H1 (cell line): ENCODE data around the gene DHX57. TPM values are rescaled to one million over a fixed set of nuclear protein-coding genes. Genes with fewer than 3 reads are reported as not detected.
A peak's percentile ranks its signal among the peaks of the same experiment; 100 is the strongest.

Experiments used
- CTCF ChIA-PET: fragments of 300-600 bp; sonication (Branson Sonifier 250); formaldehyde crosslinking; loops from one replicate; lab custom pipeline; 2021; ENCODE audit not compliant: partially characterized antibody; lab: Charles Lee
- POLR2A ChIA-PET: fragments of 300-600 bp; sonication (Branson Sonifier 250); formaldehyde crosslinking; loops from one replicate; lab custom pipeline; 2021; ENCODE audit warnings: inconsistent platforms; ENCODE audit not compliant: partially characterized antibody; lab: Charles Lee
- DNase-seq, 2 experiments: peaks; one replicate each; pipeline versions ENCODE4 v3.0.0 to v3.0.0-alpha.2; 2010 to 2022; ENCODE audit warnings: low spot score in 2 of 2, low read depth in 1 of 2, mixed read lengths in 1 of 2
- FAIRE-seq: peaks from 2 replicates; lab custom pipeline; 2011; peaks lifted over from hg19 to GRCh38; lab: Jason Lieb, UNC
- H2AFZ ChIP-seq: 2 replicates; pipeline ENCODE4 v1.8.1; 2012; ENCODE audit warnings: low read length, inconsistent platforms
- H2AK5ac ChIP-seq: 2 replicates; pipeline ENCODE4 v1.6.1; 2013; ENCODE audit warnings: low read depth, low read length
- H2BK120ac ChIP-seq: replicated peaks from 2 replicates; pipeline ENCODE3; 2013; ENCODE audit warnings: low read depth, low read length, inconsistent platforms
- H2BK12ac ChIP-seq: 2 replicates; pipeline ENCODE4 v1.6.1; 2013; ENCODE audit warnings: low read depth, low read length
- H2BK15ac ChIP-seq: 2 replicates; pipeline ENCODE4 v1.6.1; 2013; ENCODE audit warnings: low read length
- H2BK20ac ChIP-seq: 2 replicates; pipeline ENCODE4 v1.6.1; 2013; ENCODE audit warnings: low read length
- H2BK5ac ChIP-seq: 2 replicates; pipeline ENCODE4 v1.6.1; 2013; ENCODE audit warnings: low read depth, low read length
- H3K14ac ChIP-seq: 2 replicates; pipeline ENCODE4 v1.6.1; 2013; ENCODE audit warnings: inconsistent platforms; ENCODE audit not compliant: insufficient read length
- H3K18ac ChIP-seq: 2 replicates; pipeline ENCODE4 v1.6.1; 2013; ENCODE audit warnings: low read length; ENCODE audit errors: extremely low read depth
- H3K23ac ChIP-seq: 2 replicates; pipeline ENCODE4 v1.6.1; 2013; ENCODE audit warnings: inconsistent platforms; ENCODE audit not compliant: insufficient read length
- H3K23me2 ChIP-seq: 2 replicates; pipeline ENCODE4 v1.6.1; 2013; ENCODE audit warnings: low read depth, low read length
- H3K27ac ChIP-seq: 2 replicates; pipeline ENCODE4 v1.6.1; 2011; ENCODE audit warnings: low read depth, low read length, inconsistent platforms
- H3K27me3 ChIP-seq, 4 experiments: replicated peaks in 1 of 4; 1 replicate in 1 of 4; 2 replicates in 3 of 4; pipeline versions ENCODE4 v1.6.1 to v1.8.1; 2011 to 2013; ENCODE audit warnings: low read length in 3 of 4, mild to moderate bottlenecking in 3 of 4, inconsistent platforms in 2 of 4, mixed read lengths in 2 of 4, moderate library complexity in 1 of 4; ENCODE audit not compliant: control insufficient read depth in 3 of 4, insufficient read depth in 3 of 4; ENCODE audit errors: extremely low read depth in 1 of 4
- H3K36me3 ChIP-seq, 4 experiments: 2 replicates each; pipeline versions ENCODE4 v1.6.1 to v1.8.1; 2011 to 2013; ENCODE audit warnings: mild to moderate bottlenecking in 4 of 4, low read length in 3 of 4, moderate library complexity in 2 of 4, control low read depth in 1 of 4, inconsistent platforms in 1 of 4; ENCODE audit not compliant: insufficient read depth in 4 of 4, control insufficient read depth in 2 of 4
- H3K4ac ChIP-seq: replicated peaks from 2 replicates; pipeline ENCODE3; 2013; ENCODE audit warnings: low read length, low read depth, mixed read lengths, inconsistent platforms; ENCODE audit not compliant: insufficient read length
- H3K4me1 ChIP-seq, 4 experiments: replicated peaks in 1 of 4; 1 replicate in 1 of 4; 2 replicates in 3 of 4; pipeline versions ENCODE4 v1.6.1 to v1.8.1; 2011 to 2013; ENCODE audit warnings: low read length in 3 of 4, inconsistent platforms in 2 of 4, mixed read lengths in 1 of 4; ENCODE audit not compliant: insufficient read depth in 4 of 4, control insufficient read depth in 3 of 4
- H3K4me2 ChIP-seq, 2 experiments: 2 replicates each; pipeline versions ENCODE4 v1.6.1 to v1.8.1; 2011 to 2013; ENCODE audit warnings: low read depth in 2 of 2, low read length in 2 of 2, control low read depth in 1 of 2, inconsistent platforms in 1 of 2, mild to moderate bottlenecking in 1 of 2; ENCODE audit not compliant: insufficient read depth in 1 of 2
- H3K4me3 ChIP-seq, 4 experiments: fragments of 200-600, 300-600 bp in 1 of 4; sonication (generic), shearing (Covaris generic), sonication (Bioruptor Twin) in 1 of 4; 2 replicates each; pipeline versions ENCODE4 v1.5.1 to v1.8.1; 2011 to 2016; ENCODE audit warnings: low read length in 4 of 4, low read depth in 3 of 4, control low read depth in 2 of 4, inconsistent platforms in 2 of 4, mild to moderate bottlenecking in 2 of 4, mixed read lengths in 1 of 4, moderate library complexity in 1 of 4; ENCODE audit not compliant: insufficient read depth in 2 of 4; ENCODE audit errors: extremely low read depth in 1 of 4
- H3K56ac ChIP-seq: replicated peaks from 2 replicates; pipeline ENCODE3; 2013; ENCODE audit warnings: low read depth, mild to moderate bottlenecking, mixed read lengths, low read length, inconsistent platforms; ENCODE audit not compliant: insufficient read length
- H3K79me1 ChIP-seq: 2 replicates; pipeline ENCODE4 v1.6.1; 2013; ENCODE audit warnings: low read depth, low read length, control low read depth
- H3K79me2 ChIP-seq, 2 experiments: 2 replicates each; pipeline versions ENCODE4 v1.6.1 to v1.8.1; 2012 to 2013; ENCODE audit warnings: low read length in 2 of 2, mild to moderate bottlenecking in 2 of 2, inconsistent platforms in 1 of 2; ENCODE audit not compliant: insufficient read depth in 2 of 2, control insufficient read depth in 1 of 2
- H3K9ac ChIP-seq, 4 experiments: replicated peaks in 1 of 4; 1 replicate in 1 of 4; 2 replicates in 3 of 4; pipeline versions ENCODE4 v1.6.1 to v1.8.1; 2011 to 2013; ENCODE audit warnings: low read depth in 3 of 4, low read length in 3 of 4, control low read depth in 2 of 4, mild to moderate bottlenecking in 2 of 4, moderate library complexity in 2 of 4, inconsistent platforms in 1 of 4; ENCODE audit errors: extremely low read depth in 1 of 4
- H3K9me3 ChIP-seq, 2 experiments: 2 replicates each; pipeline versions ENCODE4 v1.6.1 to v1.8.1; 2012 to 2013; ENCODE audit warnings: mild to moderate bottlenecking in 2 of 2, moderate library complexity in 2 of 2, control low read depth in 1 of 2, inconsistent platforms in 1 of 2, low read depth in 1 of 2, low read length in 1 of 2, mixed read lengths in 1 of 2; ENCODE audit not compliant: insufficient read depth in 2 of 2
- H4K20me1 ChIP-seq, 2 experiments: replicated peaks in 1 of 2; 2 replicates each; pipeline versions ENCODE3 to v1.8.1; 2011 to 2013; ENCODE audit warnings: inconsistent platforms in 2 of 2, low read length in 2 of 2, mild to moderate bottlenecking in 1 of 2; ENCODE audit not compliant: insufficient read depth in 2 of 2, control insufficient read depth in 1 of 2
- H4K5ac ChIP-seq: 2 replicates; pipeline ENCODE4 v1.6.1; 2013; ENCODE audit warnings: low read length, low read depth, mixed read lengths, inconsistent platforms; ENCODE audit not compliant: insufficient read length
- H4K8ac ChIP-seq: 2 replicates; pipeline ENCODE4 v1.8.0; 2013; ENCODE audit warnings: mild to moderate bottlenecking, moderate library complexity, low read length, inconsistent platforms; ENCODE audit not compliant: insufficient read depth; ENCODE audit errors: extremely low read depth
- H4K91ac ChIP-seq: replicated peaks from 2 replicates; pipeline ENCODE3; 2013; ENCODE audit warnings: low read length, mixed read lengths, inconsistent platforms; ENCODE audit not compliant: insufficient read length
- BACH1 ChIP-seq: IDR thresholded peaks from 2 replicates; pipeline ENCODE4 v1.6.1; 2012; ENCODE audit warnings: low read length, improper control_type of control experiment
- BCL11A ChIP-seq, 2 experiments: IDR thresholded peaks; one replicate each; pipeline ENCODE4 v1.6.1; 2011; ENCODE audit warnings: low read depth in 2 of 2, low read length in 2 of 2, mild to moderate bottlenecking in 2 of 2
- CBX8 ChIP-seq: fragments of 300-800, 300-1000 bp; sonication (generic); IDR thresholded peaks from 2 replicates; pipeline ENCODE4 v1.7.1; 2016; ENCODE audit warnings: low read depth, low read length, borderline replicate concordance
- EP300 ChIP-seq, 2 experiments: IDR thresholded peaks; 1 replicate in 1 of 2; 2 replicates in 1 of 2; pipeline ENCODE4 v1.6.1; 2011 to 2012; ENCODE audit warnings: low read depth in 2 of 2, low read length in 2 of 2, mild to moderate bottlenecking in 2 of 2, borderline replicate concordance in 1 of 2, inconsistent platforms in 1 of 2, moderate library complexity in 1 of 2
- FOSL1 ChIP-seq: IDR thresholded peaks from 2 replicates; pipeline ENCODE4 v1.6.1; 2011; ENCODE audit warnings: mild to moderate bottlenecking, low read depth, low read length, moderate library complexity; ENCODE audit not compliant: insufficient read depth
- HDAC6 ChIP-seq: IDR thresholded peaks from one replicate; pipeline ENCODE4 v1.7.1; 2012; ENCODE audit warnings: low read depth, mild to moderate bottlenecking, inconsistent platforms, low read length, moderate library complexity
- NANOG ChIP-seq: IDR thresholded peaks from 2 replicates; pipeline ENCODE4 v1.6.1; 2011; ENCODE audit warnings: low read length, low read depth, mild to moderate bottlenecking, inconsistent platforms; ENCODE audit not compliant: insufficient read depth, poor library complexity, severe bottlenecking
- NRF1 ChIP-seq: IDR thresholded peaks from 2 replicates; pipeline ENCODE4 v1.6.1; 2011; ENCODE audit warnings: mild to moderate bottlenecking, low read depth, low read length, improper control_type of control experiment
- RBBP5 ChIP-seq: IDR thresholded peaks from 2 replicates; pipeline ENCODE4 v1.7.1; 2012; ENCODE audit warnings: low read depth, mild to moderate bottlenecking, inconsistent platforms, low read length, moderate library complexity, borderline replicate concordance
- SAP30 ChIP-seq: fragments of 300-600 bp; sonication (generic); IDR thresholded peaks from 2 replicates; pipeline ENCODE4 v1.7.1; 2012; ENCODE audit warnings: low read length, moderate library complexity, mild to moderate bottlenecking, inconsistent platforms; ENCODE audit not compliant: insufficient read depth, insufficient replicate concordance
- SP2 ChIP-seq: IDR thresholded peaks from 2 replicates; pipeline ENCODE4 v1.6.1; 2012; ENCODE audit warnings: mild to moderate bottlenecking, low read length, inconsistent platforms
- TAF7 ChIP-seq: optimal IDR thresholded peaks from 2 replicates; pipeline ENCODE3; 2011; ENCODE audit warnings: low read depth, mild to moderate bottlenecking, inconsistent platforms, low read length, moderate library complexity, borderline replicate concordance
- TCF12 ChIP-seq: IDR thresholded peaks from 2 replicates; pipeline ENCODE4 v1.6.1; 2011; ENCODE audit warnings: low read depth, mild to moderate bottlenecking, low read length
- WGBS, 2 experiments: shearing (Covaris generic) in 1 of 2; methylation state at CpG; one replicate each; pipeline versions ENCODE4 v1.1.6 to v1.1.7; 2013 to 2015; ENCODE audit warnings: low lambda C conversion rate in 2 of 2, mixed read lengths in 2 of 2, inconsistent platforms in 1 of 2, low coverage in 1 of 2, missing lambda C conversion rate in 1 of 2; ENCODE audit not compliant: insufficient replicate concordance in 2 of 2, insufficient coverage in 1 of 2, insufficient read length in 1 of 2; ENCODE audit errors: extremely low coverage in 1 of 2, missing lambda C conversion rate in 1 of 2; 5-methylcytosine and 5-hydroxymethylcytosine counted together
- polyA plus RNA-seq, 7 experiments: library from polyadenylated mRNA; depleted of rRNA in 3 of 7; stranded (reverse) in 5 of 7; unstranded in 2 of 7; fragments of >200 nt in 5 of 7; fragments of 200-250 nt in 2 of 7; gene quantifications; 1 replicate in 5 of 7; 2 replicates in 1 of 7; 4 replicates in 1 of 7; pipeline versions ENCODE4 v1.2.1 to v1.2.3, GENCODE V29; 2011 to 2013; ENCODE audit warnings: missing spikeins in 2 of 7, mixed read lengths in 2 of 7
- total RNA-seq: library from RNA; stranded (reverse); fragmentation: NEBNext Ultra II Directional; extraction: Animal tissue kit (Norgen Biotek cat#: 25700); gene quantifications from 2 replicates; pipeline ENCODE4 v1.2.1, GENCODE V29; 2021

DHX57 gene
- total and polyA plus RNA-seq, 2 of the 8 experiments (the other 6 are each of a cell fraction or from before 2014, with no cell fraction given): 10.7 to 32.9 TPM

DNA sequence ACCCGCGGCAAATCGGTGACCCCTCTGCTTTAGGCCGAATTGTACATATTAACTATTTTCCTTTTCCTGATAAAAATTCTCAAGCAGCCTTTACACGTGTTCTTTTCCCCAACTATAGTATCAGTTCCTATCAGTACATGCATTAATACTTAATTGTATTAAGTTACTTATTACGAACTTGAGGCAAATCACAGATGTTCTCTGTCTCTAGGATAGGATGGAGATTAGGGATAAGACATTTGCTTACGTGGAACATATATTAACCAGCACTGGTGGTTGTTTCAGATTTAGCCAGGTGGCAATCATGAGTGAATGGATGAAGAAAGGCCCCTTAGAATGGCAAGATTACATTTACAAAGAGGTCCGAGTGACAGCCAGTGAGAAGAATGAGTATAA is 97.0 kb downstream of the DHX57 start:
- no peak overlapping the region for H3K56ac ChIP-seq
- DNase-seq (no peak), FAIRE-seq (no peak)
- H3K18ac ChIP-seq: no peak overlapping the region
- peak overlapping the region; percentile 67 to 92 for H3K4me2 ChIP-seq
- peaks cover 0 to 6% (median 5%) of the 10 kb centered on the region in 4 experiments; a peak in 4 of 8 replicates for H3K36me3 ChIP-seq
- H3K27ac ChIP-seq: no peak overlapping the region
- H3K79me2 ChIP-seq: no peaks in the 10 kb centered on the region; a peak in 1 of 4 replicates
- no peak overlapping the region for H2BK12ac ChIP-seq
- ChIA-PET CTCF (interaction anchor here (0.8 kb wide), 1 partner anchor 52 kb away, joined by 3 read pairs; no protein-coding TSS in a partner anchor), POLR2A (interaction anchor here (3.4 kb wide), 1 partner anchor 28 kb away, joined by 28 read pairs; the partner anchor contains the start of gene SRSF7)
- peak overlapping the region; percentile 45 to 96 (median 76) for H3K9ac ChIP-seq
- no peak overlapping the region; the same call in 1 of the 2 replicates for H4K8ac ChIP-seq
- no peak overlapping the region for H2BK5ac ChIP-seq
- peak overlapping the region; percentile 83; the same call in 1 of the 2 replicates for H2AFZ ChIP-seq
- H3K9me3 ChIP-seq: no peaks in the 10 kb centered on the region
- H2AK5ac ChIP-seq: no peak overlapping the region
- 0 out of 2 replicates have a peak, but pooled peaks cover 5% of the 10 kb centered on the region for H3K79me1 ChIP-seq
- H3K14ac ChIP-seq: no peak overlapping the region
- H3K4me3 ChIP-seq: peak overlapping the region; percentile 78 to 98 (median 90)
- no peak overlapping the region for H4K5ac ChIP-seq
- H4K20me1 ChIP-seq: no peaks in the 10 kb centered on the region
- no peaks in the 10 kb centered on the region for H3K4me1 ChIP-seq
- H3K23ac ChIP-seq: no peak overlapping the region
- H4K91ac ChIP-seq: no peak overlapping the region
- H3K4ac ChIP-seq: no peak overlapping the region
- H3K23me2 ChIP-seq: no peaks in the 10 kb centered on the region
- H2BK120ac ChIP-seq: no peak overlapping the region
- H2BK15ac ChIP-seq: no peak overlapping the region
- no peak overlapping the region for H2BK20ac ChIP-seq
- H3K27me3 ChIP-seq: no peaks in the 10 kb centered on the region; a peak in 2 of 7 replicates
- 40% methylated on average over 8 of the region's 8 CpGs; no CpG with 5 or more reads in 1 of the 2 experiments for WGBS, 2 experiments
- no peak for TF ChIP-seq CBX8
- TF ChIP-seq BACH1: no peak
- no peak for TF ChIP-seq TCF12
- TF ChIP-seq FOSL1: no peak
- no peak for TF ChIP-seq HDAC6
- TF ChIP-seq TAF7: no peak
- no peak for TF ChIP-seq NRF1
- no peak for TF ChIP-seq BCL11A (IDR thresholded peaks at IDR 0.05; ENCODE audit: low read depth in 2 of 2, low read length in 2 of 2)
- no peak for TF ChIP-seq RBBP5
- no peak for TF ChIP-seq SAP30
- no peak for TF ChIP-seq NANOG
- no peak for TF ChIP-seq EP300 (IDR thresholded peaks at IDR 0.05; ENCODE audit: borderline replicate concordance in 1 of 2, low read depth in 2 of 2, low read length in 2 of 2)
- no peak for TF ChIP-seq SP2
